Calu3 (cell line): Measurements from ENCODE around the gene MICAL3. TPM values are rescaled to one million over a fixed set of nuclear protein-coding genes. Genes with fewer than 3 reads are reported as not detected.

Source experiments
- BruUV-seq: library from RNA; stranded (reverse); fragments of 400-500 nt; replicated peaks from 2 replicates; lab custom pipeline; 2021; lab: Mats Ljungman, UMichigan
- CTCF ChIA-PET: fragments of 300-600 bp; sonication (Branson Sonifier 250); formaldehyde crosslinking; loops from one replicate; lab custom pipeline; 2022; ENCODE audit warnings: antibody characterized with exemption; lab: Charles Lee
- DNase-seq: peaks from one replicate; pipeline ENCODE4 v3.0.0; 2022
- H3K27ac Mint-ChIP-seq: one replicate; pipeline ENCODE4 v1.8.0; 2022; ENCODE audit warnings: mixed read lengths; ENCODE audit not compliant: unreplicated experiment
- H3K27me3 Mint-ChIP-seq: one replicate; pipeline ENCODE4 v1.8.0; 2022; ENCODE audit warnings: mixed read lengths; ENCODE audit not compliant: unreplicated experiment
- H3K36me3 Mint-ChIP-seq: one replicate; pipeline ENCODE4 v1.8.0; 2022; ENCODE audit warnings: mild to moderate bottlenecking, moderate library complexity, mixed read lengths; ENCODE audit not compliant: insufficient read depth, unreplicated experiment
- H3K4me1 Mint-ChIP-seq: one replicate; pipeline ENCODE4 v1.8.0; 2022; ENCODE audit warnings: mild to moderate bottlenecking, low read depth, mixed read lengths; ENCODE audit not compliant: unreplicated experiment
- H3K4me3 Mint-ChIP-seq: one replicate; pipeline ENCODE4 v1.8.0; 2022; ENCODE audit warnings: mild to moderate bottlenecking, low read depth, moderate library complexity, mixed read lengths; ENCODE audit not compliant: unreplicated experiment
- H3K9me3 Mint-ChIP-seq: one replicate; pipeline ENCODE4 v1.8.0; 2022; ENCODE audit warnings: low read depth, mixed read lengths; ENCODE audit not compliant: unreplicated experiment
- CTCF ChIP-seq: fragments of 200-600 bp; IDR thresholded peaks from one replicate; pipeline ENCODE4 v1.8.0; 2022; ENCODE audit warnings: antibody characterized with exemption; ENCODE audit not compliant: unreplicated experiment
- intact Hi-C: fragments of 100-400 bp; cut with micrococcal nuclease; formaldehyde crosslinking; loops from one replicate; pipeline ENCODE4 v1.10.0; 2022; ENCODE audit not compliant: unreplicated experiment
- total RNA-seq: library from RNA; stranded (reverse); gene quantifications from 2 replicates; pipeline ENCODE4 v1.2.3, GENCODE V29; 2022

The MICAL3 gene
- total RNA-seq, 1 experiment from 2014 or later = 60.6 TPM

- Mint-ChIP-seq H3K9me3 (no peaks in the 10 kb centered on the region), H3K27ac (peak overlapping the region; percentile 42), H3K4me1 (peaks cover 54% of the 10 kb centered on the region), H3K4me3 (peak overlapping the region; percentile 32), H3K36me3 (no peaks in the 10 kb centered on the region), H3K27me3 (no peaks in the 10 kb centered on the region)
- intact Hi-C loops = loop anchor here (5.0 kb wide), 1 partner anchor 157 kb away; the partner anchor contains the start of gene PEX26
- DNase-seq = peak; percentile 55
- CTCF ChIA-PET = interaction anchor here (0.8 to 2.2 kb wide), 2 partner anchors 32 to 156 kb away, joined by 3 to 10 read pairs; no protein-coding TSS in a partner anchor
- no TSS peak for BruUV-seq
- TF ChIP-seq CTCF = no peak
Measured at GRCh38 chr22:17920145-17920605, 104.2 kb downstream of the MICAL3 start.

GRCh38 chr22:17919276-17920144, 104.9 kb downstream of the MICAL3 start:
- Mint-ChIP-seq H3K27me3 (no peaks in the 10 kb centered on the region), H3K4me3 (peak overlapping the region; percentile 32), H3K36me3 (no peaks in the 10 kb centered on the region), H3K9me3 (no peaks in the 10 kb centered on the region), H3K4me1 (peaks cover 50% of the 10 kb centered on the region), H3K27ac (no peak overlapping the region)
- no peak for DNase-seq
- intact Hi-C loops = loop anchor here (5.0 kb wide), 1 partner anchor 158 kb away; the partner anchor contains the start of gene PEX26
- no TSS peak for BruUV-seq
- CTCF ChIA-PET = interaction anchor here (0.6 to 2.2 kb wide), 5 partner anchors 64 to 1696 kb away, joined by 3 to 10 read pairs (median 3); no protein-coding TSS in a partner anchor
- TF ChIP-seq CTCF = no peak

GRCh38 chr22:17918840-17919239, 105.5 kb downstream of the MICAL3 start:
- no peaks in the 10 kb centered on the region for H3K27me3 Mint-ChIP-seq
- CTCF ChIA-PET = interaction anchor here (0.6 to 0.7 kb wide), 5 partner anchors 64 to 1697 kb away, joined by 3 to 4 read pairs (median 3); no protein-coding TSS in a partner anchor
- BruUV-seq = no TSS peak
- peaks cover 44% of the 10 kb centered on the region for H3K4me1 Mint-ChIP-seq
- no peak for TF ChIP-seq CTCF
- intact Hi-C loops = no loop called here
- DNase-seq = no peak
- no peaks in the 10 kb centered on the region for H3K36me3 Mint-ChIP-seq
- H3K9me3 Mint-ChIP-seq = no peaks in the 10 kb centered on the region
- H3K4me3 Mint-ChIP-seq = no peak overlapping the region
- no peak overlapping the region for H3K27ac Mint-ChIP-seq

- no TSS peak for BruUV-seq
- CTCF ChIA-PET = interaction anchor here (0.7 to 1.1 kb wide), 2 partner anchors 158 to 175 kb away, joined by 3 to 7 read pairs; no protein-coding TSS in a partner anchor
- H3K4me1 Mint-ChIP-seq = peaks cover 31% of the 10 kb centered on the region
Measured at GRCh38 chr22:17917490-17917983, 106.8 kb downstream of the MICAL3 start.

More at GRCh38 chr22:17917490-17917983, 106.8 kb downstream of the MICAL3 start:
- peak; percentile 56 for DNase-seq
- Mint-ChIP-seq H3K4me3 (no peak overlapping the region), H3K27ac (no peak overlapping the region), H3K27me3 (no peaks in the 10 kb centered on the region), H3K9me3 (no peaks in the 10 kb centered on the region), H3K36me3 (no peaks in the 10 kb centered on the region)
- intact Hi-C loops = no loop called here
- no peak for TF ChIP-seq CTCF
